GM18867 (cell line): ENCODE data around the gene SH3TC1.

ENCODE experiments used
- ATAC-seq: cut with Tn5 transposase; IDR thresholded peaks from one replicate; pipeline ENCODE4 v1.9.1; 2021; ENCODE audit warnings: mild to moderate bottlenecking, moderate library complexity; ENCODE audit not compliant: unreplicated experiment

Gene SH3TC1

DNA sequence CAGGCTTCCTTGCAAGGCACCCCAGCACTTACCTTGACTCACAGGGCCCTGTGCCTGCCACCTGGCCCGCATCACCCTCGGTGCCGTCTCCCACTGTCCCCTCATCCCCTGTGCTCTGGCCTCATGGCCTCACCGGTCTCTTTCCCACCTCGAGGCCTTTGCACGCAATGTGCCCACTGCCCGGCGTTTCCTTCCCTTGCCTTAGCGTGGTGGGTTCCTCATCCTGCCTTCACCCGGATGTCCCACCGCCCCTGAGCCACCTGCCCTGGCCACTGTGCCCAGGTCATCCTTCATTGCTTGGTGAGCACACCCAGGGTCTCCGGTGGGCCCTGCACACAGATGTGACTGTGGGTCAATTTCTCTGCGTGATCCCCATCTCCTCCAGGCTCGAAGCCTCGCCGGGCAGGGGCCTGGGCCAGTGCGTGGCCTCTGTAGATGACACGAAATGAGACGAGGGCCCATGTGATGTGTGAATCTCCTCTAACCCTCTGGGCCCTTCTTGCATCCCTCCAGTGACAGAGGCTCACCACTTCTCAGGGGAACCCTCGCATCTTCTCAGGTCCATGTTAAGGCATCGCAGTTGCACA lies 75.1 kb downstream of the SH3TC1 start:
- no peak for ATAC-seq

DNA sequence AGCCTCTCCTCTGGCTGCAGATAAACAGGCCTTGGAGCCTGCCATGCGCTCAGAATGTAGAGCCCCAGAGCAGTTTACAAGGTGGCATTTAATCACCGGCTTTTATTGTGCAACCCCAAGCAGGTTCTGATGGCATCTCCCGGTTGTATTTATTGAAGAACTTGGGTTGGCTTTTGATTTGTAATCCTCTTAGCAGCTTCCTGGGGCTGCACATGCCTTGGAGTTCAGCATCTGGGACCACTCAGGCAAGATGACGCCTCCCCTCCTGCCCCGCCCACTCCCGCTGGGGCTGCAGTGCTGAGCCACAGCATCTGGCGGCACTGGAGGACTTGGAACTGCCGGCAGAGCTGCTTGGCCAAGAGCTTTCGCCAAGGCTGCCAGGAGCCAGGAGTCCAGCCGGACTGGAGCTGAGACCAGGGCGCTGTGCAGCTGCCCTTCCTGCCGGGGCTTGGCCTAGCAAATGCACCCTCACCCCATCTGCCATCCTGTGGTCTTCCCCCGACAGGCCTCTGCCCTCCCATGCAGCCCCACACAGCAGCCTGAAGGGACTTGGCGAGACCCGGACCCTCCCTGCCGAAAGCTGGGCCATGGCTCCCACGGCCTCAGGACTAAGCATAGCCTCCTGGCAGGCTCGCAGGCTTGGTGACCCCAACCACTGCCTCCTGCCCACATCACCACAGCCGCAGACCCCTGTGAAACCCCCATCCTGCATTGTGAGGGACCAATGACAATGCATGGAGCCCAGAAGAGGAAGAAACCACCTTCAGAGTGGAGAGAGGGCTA lies 75.9 kb downstream of the SH3TC1 start:
- no peak for ATAC-seq

DNA sequence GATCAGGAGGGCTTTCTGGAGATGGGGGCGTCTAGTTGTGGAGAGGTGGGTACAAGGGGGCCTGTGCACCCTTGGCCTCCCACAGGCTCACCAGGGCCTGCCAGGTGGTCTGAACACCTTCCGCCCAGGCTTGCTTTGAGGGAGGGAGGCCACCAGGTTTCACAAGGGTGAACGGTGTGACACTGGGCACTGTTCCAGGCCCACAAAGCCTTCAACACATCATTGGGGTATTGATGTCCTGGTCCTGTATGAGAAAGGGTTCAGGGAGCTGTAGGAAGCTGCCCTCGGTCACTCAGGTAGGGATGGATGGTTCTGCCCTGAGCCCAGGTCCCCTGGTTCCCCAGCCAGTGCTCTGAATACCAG lies 76.4 kb downstream of the SH3TC1 start:
- ATAC-seq = no peak

DNA sequence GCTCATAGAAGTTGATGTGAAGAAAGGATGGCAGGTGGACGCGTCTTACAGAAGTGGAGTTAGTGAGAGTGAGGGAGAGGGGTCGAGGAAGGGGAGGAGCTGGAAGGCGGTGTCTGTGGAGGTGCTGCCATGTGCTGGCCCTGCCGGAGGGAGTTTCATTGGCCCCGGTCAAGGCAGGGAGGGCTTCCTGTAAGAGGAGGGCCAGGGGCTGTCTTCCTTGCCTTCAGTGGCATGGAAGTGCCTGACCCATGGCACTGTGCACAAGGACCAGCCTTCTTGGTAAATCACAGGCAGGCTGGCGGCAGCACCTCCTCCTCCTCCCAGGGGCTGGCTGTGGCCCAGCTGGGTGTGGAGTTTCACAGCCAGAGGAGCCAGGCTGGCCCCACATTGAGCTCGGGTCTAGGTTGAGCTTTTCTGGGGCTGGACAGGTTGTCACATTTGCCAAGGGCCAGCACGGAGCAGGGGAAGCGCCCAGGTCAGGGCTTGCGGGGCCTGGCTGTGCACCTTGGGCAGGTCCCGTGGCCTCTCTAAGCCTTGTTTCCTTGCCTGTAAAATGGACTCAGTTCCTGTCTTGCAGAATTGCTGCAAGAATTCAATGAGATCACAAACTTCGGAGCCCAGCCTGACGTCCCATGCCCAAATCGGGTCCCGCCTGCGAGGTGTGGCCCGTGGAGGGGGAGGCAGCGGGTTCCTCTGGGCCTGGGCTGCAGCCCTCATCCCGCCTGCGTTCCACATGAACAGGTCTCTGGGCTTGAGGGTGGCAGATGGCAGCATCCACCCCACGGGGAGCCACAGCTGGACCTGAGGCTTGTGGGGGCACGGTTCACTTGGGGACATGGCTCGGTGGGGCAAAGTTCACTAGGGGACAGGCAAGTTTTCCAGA lies 77.5 kb downstream of the SH3TC1 start:
- no peak for ATAC-seq

DNA sequence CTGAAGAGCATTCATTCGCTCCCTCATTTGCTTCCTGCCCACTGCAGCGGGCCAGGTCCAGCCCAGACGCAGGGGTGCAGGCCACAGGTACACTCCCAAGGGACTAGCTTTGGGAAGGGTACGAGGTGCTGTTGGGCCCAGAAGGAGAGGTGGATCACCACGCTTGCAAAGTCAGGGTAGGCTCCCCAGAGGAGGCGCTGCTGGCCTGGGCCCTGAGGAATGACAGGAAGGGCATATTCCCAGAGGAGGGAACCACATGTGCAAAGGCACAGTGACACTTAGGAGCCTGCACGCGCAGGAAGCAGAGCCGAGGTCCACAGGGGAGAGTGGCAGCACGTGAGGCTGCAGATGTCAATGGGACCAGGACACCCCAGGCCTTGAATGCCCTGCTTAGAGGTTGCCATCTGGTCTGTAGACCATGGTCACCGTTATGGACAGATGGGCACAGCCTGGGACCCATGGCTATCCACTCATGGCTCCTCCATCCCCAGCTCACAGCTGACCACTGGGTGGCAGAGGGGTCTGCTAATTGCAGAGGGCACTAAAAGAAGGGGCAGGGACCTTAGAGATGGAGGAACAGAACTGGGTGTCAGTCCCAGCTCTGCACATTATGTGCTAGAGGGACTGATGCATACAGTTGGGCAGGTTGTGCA lies 78.4 kb downstream of the SH3TC1 start:
- no peak for ATAC-seq

DNA sequence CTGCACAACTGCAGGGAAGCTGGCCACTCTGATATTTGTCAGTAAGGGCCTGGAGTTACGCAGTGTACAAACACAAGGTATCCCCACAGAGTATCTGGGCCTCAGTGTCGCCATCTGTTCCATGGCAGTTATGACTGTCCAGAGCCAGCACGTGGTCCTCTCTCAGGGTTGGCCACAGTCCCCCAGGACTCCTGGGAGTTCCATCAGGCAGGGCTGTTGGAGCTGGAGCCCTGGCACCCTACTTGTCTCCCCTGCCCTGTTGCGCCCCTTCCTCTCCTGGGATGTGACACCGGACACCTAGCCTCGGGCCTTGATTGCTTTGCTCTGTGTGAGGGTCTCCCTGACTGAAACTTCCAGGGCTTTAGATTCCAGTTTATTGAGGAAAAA lies 78.9 kb downstream of the SH3TC1 start:
- ATAC-seq = no peak

DNA sequence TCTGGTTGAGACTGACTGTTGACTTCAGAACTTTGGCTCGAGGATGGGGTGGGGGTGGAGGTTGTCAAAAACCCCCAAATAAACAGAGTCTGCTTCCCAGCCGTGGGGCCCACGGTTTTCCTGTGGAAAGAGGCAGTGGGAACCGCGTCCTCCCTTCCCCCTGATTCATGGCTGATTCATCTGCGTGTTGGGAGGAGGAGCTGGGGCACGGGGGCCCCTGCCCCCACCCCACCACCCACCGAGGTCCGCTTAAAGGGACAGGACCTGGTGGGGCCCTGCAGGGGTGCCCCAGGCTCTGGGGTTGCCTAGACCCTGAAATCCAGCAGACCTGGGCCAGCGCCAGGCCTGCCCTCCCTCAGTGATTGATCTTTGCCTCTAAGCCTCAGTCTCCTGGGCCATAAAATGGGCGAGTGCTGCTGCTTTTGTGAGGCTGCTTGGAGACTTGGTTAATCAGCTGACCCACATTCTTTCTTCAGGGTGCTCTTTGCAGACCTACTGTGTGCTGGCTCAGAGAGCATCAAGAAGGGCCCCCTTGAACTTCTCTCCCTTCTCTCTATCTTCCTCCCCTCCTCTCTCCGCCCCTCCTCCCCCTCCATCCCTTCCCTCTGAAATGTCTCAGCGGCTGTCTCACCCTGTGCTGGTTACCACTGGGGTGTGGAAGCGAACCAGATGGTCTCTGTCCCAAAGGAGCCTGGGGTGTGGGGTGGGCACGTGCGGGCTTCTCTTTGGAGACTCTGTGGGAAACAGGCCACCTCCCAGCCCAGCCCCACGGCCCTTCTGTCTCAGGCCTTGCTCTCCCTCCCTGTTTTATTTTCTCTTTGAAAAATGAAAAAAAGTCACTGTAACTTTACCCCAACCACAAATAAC lies 79.6 kb downstream of the SH3TC1 start:
- ATAC-seq = no peak

DNA sequence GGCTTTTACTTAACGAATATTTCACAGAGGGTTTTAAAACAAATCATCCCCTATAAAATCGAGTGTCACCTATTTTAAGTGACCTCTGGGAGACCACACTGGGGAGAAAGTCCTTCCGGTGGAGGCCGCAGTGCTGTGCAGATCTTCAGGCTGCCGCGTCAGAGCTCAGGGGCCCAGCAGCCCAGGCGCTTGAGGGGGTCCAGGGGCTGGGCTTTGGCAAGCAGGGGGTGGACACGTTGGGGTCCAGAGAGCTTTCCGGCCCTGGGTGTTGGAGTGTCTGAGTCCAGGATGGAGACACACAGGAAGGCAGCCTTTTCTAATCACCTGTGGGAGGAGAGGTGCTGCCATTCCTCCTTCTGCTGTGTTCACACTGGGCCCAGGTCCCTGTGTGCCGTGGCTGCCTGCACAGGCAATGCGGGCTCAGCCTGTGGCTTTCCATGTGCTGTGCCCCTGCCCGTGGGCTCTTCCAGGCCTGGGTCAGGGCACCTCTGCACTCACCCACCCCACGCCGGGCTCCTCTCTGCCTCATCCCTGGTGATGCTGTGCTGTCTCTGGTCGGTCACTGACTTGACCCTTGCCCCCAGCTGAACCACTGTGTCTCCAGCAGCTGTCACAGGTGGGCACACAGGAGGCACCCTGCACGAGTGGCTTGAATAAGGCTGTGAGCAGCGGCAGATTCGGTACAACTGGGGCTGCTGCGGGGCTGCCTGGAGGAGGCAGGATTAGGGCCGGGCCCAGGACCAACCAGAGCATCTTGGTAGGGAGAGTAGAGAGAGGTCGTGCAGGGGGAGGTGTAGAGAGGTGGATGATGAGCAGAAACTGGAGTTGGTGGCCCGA lies 80.4 kb downstream of the SH3TC1 start:
- no peak for ATAC-seq

DNA sequence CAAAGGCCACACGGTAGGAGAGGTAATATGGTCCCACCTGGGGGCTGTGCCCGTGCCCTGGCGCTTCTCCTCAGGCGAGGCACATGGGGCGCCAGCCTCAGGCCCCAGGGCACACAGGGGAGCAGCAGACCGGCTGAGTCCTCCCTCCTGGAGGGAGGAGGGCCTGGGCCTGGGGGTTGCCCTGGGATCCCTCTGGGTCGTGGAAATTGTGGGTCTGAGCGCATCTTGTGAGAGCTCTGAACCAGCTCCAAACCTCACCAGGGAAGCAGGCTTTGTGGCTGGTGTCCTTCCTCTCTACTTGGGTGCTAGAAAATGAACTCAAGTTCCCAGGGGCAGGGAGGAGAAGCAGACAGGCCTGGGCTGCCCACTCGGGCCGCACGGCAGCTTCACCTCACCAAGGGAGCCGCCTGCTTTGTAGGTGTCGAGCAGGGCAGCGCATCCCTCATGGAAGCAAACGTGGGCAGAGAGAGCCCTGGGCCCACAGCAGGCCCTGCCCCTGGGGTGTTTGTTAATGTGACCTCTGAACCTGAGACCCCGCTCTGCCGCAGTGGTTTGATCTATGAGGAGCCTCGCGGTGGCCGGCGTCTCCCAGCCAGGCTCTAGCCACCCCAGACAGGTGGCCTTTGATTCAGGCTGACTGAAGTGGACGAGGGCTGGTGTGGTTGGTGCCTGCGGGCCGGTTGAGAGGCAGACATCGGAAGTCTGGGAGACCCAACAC lies 81.2 kb downstream of the SH3TC1 start:
- ATAC-seq = no peak

DNA sequence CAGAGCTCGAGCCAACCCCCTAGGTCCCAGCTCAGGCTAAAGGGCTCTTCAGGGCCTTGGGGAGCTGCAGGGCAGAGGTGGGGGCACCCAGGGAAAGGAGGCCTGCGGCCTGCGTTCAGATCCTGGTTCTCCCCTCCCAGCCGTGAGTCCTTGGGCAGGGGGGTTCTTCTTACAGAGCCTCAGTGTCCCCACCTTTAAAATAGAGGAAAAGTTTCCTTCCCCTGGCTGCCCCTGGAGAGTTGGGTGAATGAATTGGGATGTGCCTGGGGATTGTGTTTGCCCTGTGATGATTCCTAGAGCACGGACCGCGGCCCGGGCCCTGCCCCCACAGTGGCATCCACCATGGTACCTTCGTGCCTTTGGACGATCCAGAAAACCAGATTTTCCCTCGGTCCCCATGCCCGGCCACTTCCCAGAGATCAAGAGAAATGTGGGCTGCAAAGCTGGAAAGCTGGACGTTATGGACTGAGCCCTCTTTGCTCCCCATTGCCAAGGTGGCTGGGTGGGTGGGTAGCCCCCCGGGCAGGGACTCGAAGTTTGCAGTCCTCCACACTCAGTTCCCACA lies 81.9 kb downstream of the SH3TC1 start:
- ATAC-seq = no peak

DNA sequence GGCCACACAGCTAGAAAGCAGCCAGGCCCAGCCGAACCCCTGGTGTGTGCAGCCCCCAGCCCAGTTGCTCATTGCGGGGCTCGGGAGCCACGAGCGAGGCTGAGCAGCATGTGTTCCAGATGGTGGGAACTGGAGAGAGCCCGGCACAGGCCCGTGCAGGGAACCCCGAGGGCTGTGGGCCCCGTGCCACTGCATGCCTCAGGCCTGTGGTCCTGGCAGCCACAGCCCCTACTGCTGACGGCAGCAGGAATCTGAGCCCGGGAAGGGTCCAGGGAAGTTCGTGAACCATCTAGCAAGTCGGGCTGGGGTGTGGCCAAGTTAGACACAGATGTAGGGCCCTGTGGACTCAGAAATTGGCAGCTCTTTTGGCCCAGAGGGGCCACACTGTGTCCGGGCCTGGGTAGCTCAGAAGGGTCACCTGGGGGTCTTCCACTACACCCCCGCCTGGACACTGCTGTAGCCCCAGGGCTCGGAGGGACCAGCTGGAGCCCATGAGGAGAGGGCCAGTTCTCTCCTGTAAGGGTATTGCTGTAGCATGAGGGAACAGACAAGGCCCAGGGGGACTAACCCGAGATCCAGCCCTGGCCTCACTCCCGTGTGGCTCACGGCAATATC lies 82.5 kb downstream of the SH3TC1 start:
- no peak for ATAC-seq

DNA sequence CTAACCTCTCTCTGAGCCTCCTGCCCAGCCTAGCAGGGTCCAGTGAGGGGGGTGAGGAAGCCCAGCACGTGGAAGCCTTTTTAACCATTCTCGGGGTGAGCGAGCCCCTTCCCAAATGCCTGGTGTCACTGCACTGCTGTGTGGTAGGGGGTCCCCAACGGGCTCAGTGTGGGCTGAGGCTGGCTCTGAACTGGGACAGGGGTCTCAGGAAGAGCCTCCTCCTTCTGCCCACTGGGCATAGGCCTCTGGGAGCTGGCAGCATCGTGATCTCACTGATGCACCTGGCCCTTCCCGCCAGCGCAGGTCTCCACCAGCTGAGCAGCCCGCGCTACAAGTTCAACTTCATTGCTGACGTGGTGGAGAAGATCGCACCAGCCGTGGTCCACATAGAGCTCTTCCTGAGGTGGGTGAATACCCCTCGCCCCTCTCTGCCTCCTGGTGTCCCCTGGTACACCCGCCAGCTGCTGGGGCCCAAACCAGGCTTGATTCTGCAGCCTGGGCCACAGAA lies 83.1 kb downstream of the SH3TC1 start:
- ATAC-seq = no peak

DNA sequence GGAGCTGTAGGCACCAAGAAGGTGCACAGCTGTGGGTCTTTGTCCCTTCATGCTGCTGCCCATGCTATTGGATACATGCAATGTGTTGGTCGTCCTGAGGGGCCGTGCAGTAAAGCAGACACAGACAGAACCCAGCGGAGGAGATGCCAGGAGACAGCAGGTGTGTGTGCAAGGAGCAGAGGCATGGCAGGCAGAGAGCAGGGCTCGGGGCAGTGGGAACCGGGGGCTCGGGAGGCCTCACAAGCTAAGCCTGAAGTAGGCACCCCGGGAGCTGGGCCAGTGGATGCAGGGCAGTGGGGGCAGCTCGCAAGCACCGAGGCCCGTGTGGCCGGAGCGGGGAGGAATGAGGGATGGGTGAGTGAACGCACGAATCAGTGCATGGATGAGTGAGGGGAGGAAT lies 83.7 kb downstream of the SH3TC1 start:
- ATAC-seq = no peak

DNA sequence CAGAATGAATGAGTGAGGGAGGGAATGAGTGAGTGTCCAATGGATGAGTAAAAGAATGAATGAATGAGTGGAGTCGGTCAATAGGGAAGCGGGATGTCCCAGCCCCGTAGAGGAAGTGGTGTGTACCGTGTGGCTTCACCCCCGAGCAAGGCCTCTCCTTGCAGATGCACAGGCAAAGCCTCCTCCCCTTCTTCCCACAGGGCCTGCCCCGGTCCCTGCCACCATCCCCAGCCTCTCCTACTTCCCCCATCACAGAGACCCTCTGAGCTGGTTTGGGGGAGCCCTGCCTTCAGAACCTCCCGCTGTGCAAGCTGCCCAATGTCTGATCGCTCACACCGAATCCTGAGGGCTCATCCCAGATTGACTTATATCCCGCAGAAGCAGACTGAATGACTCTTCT lies 84.1 kb downstream of the SH3TC1 start:
- no peak for ATAC-seq

DNA sequence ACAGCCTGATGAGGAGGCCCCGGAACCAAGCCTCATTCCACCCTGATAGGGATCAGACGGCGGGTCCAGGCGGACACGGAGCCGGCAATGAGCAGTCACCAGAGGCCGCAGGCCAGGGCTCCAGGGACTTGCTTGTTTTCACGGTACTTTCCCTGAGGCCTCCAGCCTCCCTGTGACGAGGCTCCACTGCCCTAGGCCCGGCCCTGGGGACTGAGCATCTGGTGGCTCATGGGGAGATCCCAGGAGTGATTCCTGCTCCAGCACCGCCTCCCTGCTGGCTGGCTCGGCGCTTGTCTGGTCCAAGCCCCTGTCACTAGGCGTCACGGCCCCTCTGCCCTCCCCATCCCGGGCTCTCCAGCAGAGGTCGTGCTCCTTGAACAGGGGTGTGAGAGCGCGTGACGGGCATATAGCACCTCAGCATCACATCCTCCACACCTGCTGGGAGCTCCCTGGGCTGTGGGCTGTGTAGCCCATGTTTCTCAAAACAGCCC lies 84.6 kb downstream of the SH3TC1 start:
- no peak for ATAC-seq

DNA sequence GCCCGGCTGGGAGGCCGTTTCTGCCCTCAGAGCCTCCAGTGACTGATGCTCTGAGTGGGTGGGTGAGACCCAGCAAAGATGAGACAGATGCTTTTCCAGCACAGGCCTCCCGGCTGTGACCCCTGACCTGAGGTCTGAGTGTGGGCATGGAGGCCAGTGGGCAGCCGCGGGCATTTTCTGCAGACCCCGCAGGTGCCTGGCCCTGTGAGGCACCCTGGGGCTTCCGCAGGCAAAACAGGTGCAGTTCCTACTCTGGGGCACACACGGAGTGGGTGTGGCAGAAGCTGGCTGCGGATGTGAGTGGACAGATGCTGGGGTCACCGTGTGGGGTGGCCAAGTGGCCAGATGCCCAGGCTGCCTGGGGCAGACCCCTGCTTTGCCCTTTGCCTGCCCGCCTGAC lies 85.3 kb downstream of the SH3TC1 start:
- ATAC-seq = no peak

DNA sequence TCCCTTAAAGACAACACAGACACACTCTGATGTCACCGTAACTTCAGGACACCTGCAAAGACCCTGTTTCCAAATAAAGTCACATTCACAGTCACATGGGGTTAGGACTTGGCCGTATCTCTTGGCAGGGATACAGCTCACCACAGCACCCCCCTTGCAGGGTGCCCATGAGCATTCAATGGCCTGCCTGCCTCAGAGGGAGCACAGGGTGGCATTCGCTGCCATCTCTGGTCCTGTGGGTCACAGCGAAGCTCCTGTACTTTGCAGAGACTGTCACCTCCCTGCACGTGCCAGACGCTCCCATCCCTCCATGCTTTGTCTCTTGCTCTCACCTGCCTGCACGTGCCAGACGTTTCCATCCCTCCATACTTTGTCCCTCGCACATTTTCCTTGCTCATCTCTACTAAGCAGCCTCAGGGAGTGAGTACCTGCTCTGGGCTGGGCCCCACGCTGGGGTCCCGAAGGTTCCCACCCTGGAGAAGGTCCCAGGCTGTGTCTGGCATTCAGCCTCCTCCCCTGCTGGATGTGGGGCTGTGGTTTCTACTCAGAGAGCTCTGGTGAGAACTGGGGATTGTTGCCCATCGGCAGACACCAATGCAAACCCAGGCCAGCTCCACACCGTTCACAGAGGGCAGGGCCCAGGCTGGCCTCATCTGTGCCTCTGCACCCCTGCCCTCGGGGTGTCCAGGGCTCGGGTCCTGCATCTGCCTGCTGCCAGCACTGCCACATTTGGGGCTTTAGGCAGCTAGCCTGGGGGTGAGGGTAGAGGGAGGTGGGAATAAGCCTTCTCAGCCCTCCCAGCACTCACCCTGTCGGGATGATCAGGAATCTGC lies 86.3 kb downstream of the SH3TC1 start:
- no peak for ATAC-seq
